ENCODE data around the gene MICU1. TPM values are rescaled to one million over a fixed set of nuclear protein-coding genes. Genes with fewer than 3 reads are reported as not detected.

MICU1 gene
- total and polyA plus RNA-seq, 2 experiments from 2014 or later, result 27.5 to 52.3 TPM

GRCh38 chr10:72659694-72660093, 33.8 kb upstream of the MICU1 start:
- Mint-ChIP-seq H3K36me3 (ENCODE audit: low read depth) (no peaks in the 10 kb centered on the region), H3K27ac (no peak overlapping the region), H3K9me3 (no peaks in the 10 kb centered on the region), H3K4me3 (no peak overlapping the region), H3K27me3 (ENCODE audit: insufficient read depth, low read depth, poor library complexity) (peaks cover 3% of the 10 kb centered on the region), H3K4me1 (peaks cover 5% of the 10 kb centered on the region; the same call in 2 of the 3 replicates)
- Histone ChIP-seq H3K4me1 (ENCODE audit: insufficient read depth) (peaks cover 11% of the 10 kb centered on the region; the same call in 1 of the 2 replicates), H3F3A (replicated peaks; ENCODE audit: low read depth) (0 out of 2 replicates have a peak, but pooled peaks cover 5% of the 10 kb centered on the region), H4K20me1 (replicated peaks; ENCODE audit: insufficient read depth) (no peaks in the 10 kb centered on the region), H2AFZ (peak overlapping the region; percentile 81), H3K9me2 (ENCODE audit: insufficient read depth) (no peaks in the 10 kb centered on the region), H3K4me2 (no peak overlapping the region), H3K27ac (ENCODE audit: low read depth) (no peak overlapping the region), H3K27me3 (ENCODE audit: insufficient read depth) (no peaks in the 10 kb centered on the region), H3K36me3 (ENCODE audit: insufficient read depth) (no peaks in the 10 kb centered on the region), H3K4me3 (no peak overlapping the region), H3K79me2 (replicated peaks; ENCODE audit: insufficient read depth) (no peaks in the 10 kb centered on the region)
- TF ChIP-seq STAT1 (IDR thresholded peaks at IDR 0.05; ENCODE audit: unreplicated experiment) (no peak), ZNF462 (CRISPR knock-in tag; IDR thresholded peaks at IDR 0.05) (no peak), JUNB (IDR thresholded peaks at IDR 0.05; ENCODE audit: unreplicated experiment) (no peak), EZH2 (IDR thresholded peaks at IDR 0.05; ENCODE audit: low read depth, unreplicated experiment) (no peak), ZNF114 (CRISPR knock-in tag; IDR thresholded peaks at IDR 0.05) (no peak), POLR2AphosphoS5 (IDR thresholded peaks at IDR 0.05; ENCODE audit: low read depth) (no peak), NANOG (IDR thresholded peaks at IDR 0.05; ENCODE audit: borderline replicate concordance) (no peak), REST (IDR thresholded peaks at IDR 0.05; ENCODE audit: unreplicated experiment) (no peak), CTCF (conservative IDR thresholded peaks at IDR 0.05; ENCODE audit: low read depth in 2 of 2) (no peak), ETS1 (IDR thresholded peaks at IDR 0.05) (no peak), CREB1 (CRISPR knock-in tag; IDR thresholded peaks at IDR 0.05; ENCODE audit: low read depth) (no peak), EZH2phosphoT487 (IDR thresholded peaks at IDR 0.05; ENCODE audit: unreplicated experiment) (no peak), ZNF331 (CRISPR knock-in tag; IDR thresholded peaks at IDR 0.05; ENCODE audit: low read depth) (no peak)
- ATAC-seq (no peak), DNase-seq (ENCODE audit: low spot score) (peak; percentile 31)

Measured in GM23338 (cell line).